MM.1S (cell line): ENCODE measurements around the gene PRR23E.

Experiments
- DNase-seq: peaks from one replicate; pipeline ENCODE4 v3.0.0-alpha.2; 2015
- H2AFZ ChIP-seq: fragments of 300-600 bp; sonication (generic); 2 replicates; pipeline ENCODE4 v1.6.0; 2016; ENCODE audit warnings: antibody characterized with exemption, low read length
- H3F3A ChIP-seq: fragments of 300-600 bp; sonication (generic); 2 replicates; pipeline ENCODE4 v1.6.1; 2016; ENCODE audit warnings: mild to moderate bottlenecking, antibody characterized with exemption, low read length, moderate library complexity, mixed read lengths; ENCODE audit not compliant: insufficient read depth
- H3K27ac ChIP-seq: fragments of 300-600 bp; sonication (generic); 2 replicates; pipeline ENCODE4 v1.5.1; 2016; ENCODE audit warnings: mild to moderate bottlenecking, low read length
- H3K27me3 ChIP-seq: fragments of 300-600 bp; sonication (generic); replicated peaks from 2 replicates; pipeline ENCODE4 v1.6.0; 2016; ENCODE audit warnings: low read length; ENCODE audit not compliant: insufficient read depth
- H3K36me3 ChIP-seq: fragments of 300-600 bp; sonication (generic); replicated peaks from 2 replicates; pipeline ENCODE4 v1.6.1; 2016; ENCODE audit warnings: mild to moderate bottlenecking, low read length, mixed read lengths; ENCODE audit not compliant: insufficient read depth
- H3K4me1 ChIP-seq: fragments of 300-600 bp; sonication (generic); 2 replicates; pipeline ENCODE4 v1.6.1; 2016; ENCODE audit warnings: low read length, mixed read lengths
- H3K4me2 ChIP-seq: fragments of 300-600 bp; sonication (generic); 2 replicates; pipeline ENCODE4 v1.6.0; 2016; ENCODE audit warnings: low read depth, low read length
- H3K4me3 ChIP-seq: fragments of 300-600 bp; sonication (generic); 2 replicates; pipeline ENCODE4 v1.5.1; 2016; ENCODE audit warnings: low read length, mixed read lengths
- H3K79me2 ChIP-seq: fragments of 300-600 bp; sonication (generic); 2 replicates; pipeline ENCODE4 v1.6.1; 2016; ENCODE audit warnings: mixed run types, low read length, mixed read lengths
- H3K9ac ChIP-seq: fragments of 300-600 bp; sonication (generic); 2 replicates; pipeline ENCODE4 v1.6.1; 2016; ENCODE audit warnings: low read length, mixed read lengths
- H3K9me2 ChIP-seq: fragments of 300-600 bp; sonication (generic); replicated peaks from 2 replicates; pipeline ENCODE4 v1.6.1; 2016; ENCODE audit warnings: mild to moderate bottlenecking, low read length, mixed read lengths; ENCODE audit not compliant: insufficient read depth
- H3K9me3 ChIP-seq: fragments of 300-600 bp; sonication (generic); replicated peaks from 2 replicates; pipeline ENCODE4 v1.6.1; 2016; ENCODE audit warnings: mild to moderate bottlenecking, low read length, mixed read lengths; ENCODE audit not compliant: insufficient read depth
- H4K20me1 ChIP-seq: fragments of 300-600 bp; sonication (generic); 2 replicates; pipeline ENCODE4 v1.6.1; 2016; ENCODE audit warnings: mild to moderate bottlenecking, low read length, moderate library complexity, mixed read lengths; ENCODE audit not compliant: insufficient read depth
- EZH2 ChIP-seq: fragments of 300-600 bp; sonication (generic); optimal IDR thresholded peaks from 2 replicates; pipeline ENCODE3; 2017; ENCODE audit warnings: low read depth, mild to moderate bottlenecking, antibody characterized with exemption, low read length, mixed read lengths
- EZH2phosphoT487 ChIP-seq: fragments of 300-600 bp; sonication (generic); IDR thresholded peaks from 2 replicates; pipeline ENCODE4 v1.6.1; 2018; ENCODE audit warnings: antibody characterized with exemption, low read length
- TF ChIP-seq, protein P1 (sequence below): fragments of 300-600 bp; sonication (generic); IDR thresholded peaks from 2 replicates; pipeline ENCODE4 v1.5.1; 2016; ENCODE audit warnings: antibody characterized with exemption, low read length, mixed read lengths

PRR23E gene

DNA sequence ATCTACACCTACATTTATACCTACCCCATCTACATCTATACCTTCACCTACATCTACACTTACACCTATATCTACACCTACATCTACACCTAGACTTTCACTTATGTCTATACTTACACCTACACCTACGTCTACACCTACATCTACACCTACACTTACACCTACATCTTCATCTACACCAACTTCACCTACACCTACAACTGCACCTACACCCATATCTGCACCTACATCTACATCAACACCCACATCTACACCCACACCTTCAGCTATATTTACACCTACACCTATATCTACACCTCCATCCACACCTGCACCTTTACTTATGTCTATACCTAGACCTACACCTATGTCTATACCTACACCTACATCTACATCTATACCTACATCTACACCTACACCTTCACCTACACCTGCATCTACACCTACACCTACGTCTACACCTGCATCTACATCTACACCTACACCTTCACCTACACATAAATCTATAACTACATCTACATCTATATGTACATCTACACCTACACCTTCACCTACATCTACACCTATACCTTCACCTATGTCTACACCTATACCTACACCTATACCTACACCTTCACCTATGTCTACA lies 30.9 kb upstream of the PRR23E start:
- H3K9me3 ChIP-seq = no peaks in the 10 kb centered on the region
- H2AFZ ChIP-seq = no peak overlapping the region
- no peaks in the 10 kb centered on the region for H3K9me2 ChIP-seq
- H3K36me3 ChIP-seq = no peaks in the 10 kb centered on the region
- H3K27ac ChIP-seq = no peak overlapping the region
- H3K4me2 ChIP-seq = no peak overlapping the region
- no peak for DNase-seq
- H3K27me3 ChIP-seq = peaks cover 4% of the 10 kb centered on the region; the same call in 1 of the 2 replicates
- H3K9ac ChIP-seq = no peak overlapping the region
- no peaks in the 10 kb centered on the region for H4K20me1 ChIP-seq
- no peaks in the 10 kb centered on the region for H3K4me1 ChIP-seq
- TF ChIP-seq, protein P1, sequence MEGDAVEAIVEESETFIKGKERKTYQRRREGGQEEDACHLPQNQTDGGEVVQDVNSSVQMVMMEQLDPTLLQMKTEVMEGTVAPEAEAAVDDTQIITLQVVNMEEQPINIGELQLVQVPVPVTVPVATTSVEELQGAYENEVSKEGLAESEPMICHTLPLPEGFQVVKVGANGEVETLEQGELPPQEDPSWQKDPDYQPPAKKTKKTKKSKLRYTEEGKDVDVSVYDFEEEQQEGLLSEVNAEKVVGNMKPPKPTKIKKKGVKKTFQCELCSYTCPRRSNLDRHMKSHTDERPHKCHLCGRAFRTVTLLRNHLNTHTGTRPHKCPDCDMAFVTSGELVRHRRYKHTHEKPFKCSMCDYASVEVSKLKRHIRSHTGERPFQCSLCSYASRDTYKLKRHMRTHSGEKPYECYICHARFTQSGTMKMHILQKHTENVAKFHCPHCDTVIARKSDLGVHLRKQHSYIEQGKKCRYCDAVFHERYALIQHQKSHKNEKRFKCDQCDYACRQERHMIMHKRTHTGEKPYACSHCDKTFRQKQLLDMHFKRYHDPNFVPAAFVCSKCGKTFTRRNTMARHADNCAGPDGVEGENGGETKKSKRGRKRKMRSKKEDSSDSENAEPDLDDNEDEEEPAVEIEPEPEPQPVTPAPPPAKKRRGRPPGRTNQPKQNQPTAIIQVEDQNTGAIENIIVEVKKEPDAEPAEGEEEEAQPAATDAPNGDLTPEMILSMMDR = no peak
- TF ChIP-seq EZH2 (no peak), EZH2phosphoT487 (no peak)
- H3K4me3 ChIP-seq = no peak overlapping the region
- H3K79me2 ChIP-seq = no peaks in the 10 kb centered on the region
- H3F3A ChIP-seq = no peaks in the 10 kb centered on the region

DNA sequence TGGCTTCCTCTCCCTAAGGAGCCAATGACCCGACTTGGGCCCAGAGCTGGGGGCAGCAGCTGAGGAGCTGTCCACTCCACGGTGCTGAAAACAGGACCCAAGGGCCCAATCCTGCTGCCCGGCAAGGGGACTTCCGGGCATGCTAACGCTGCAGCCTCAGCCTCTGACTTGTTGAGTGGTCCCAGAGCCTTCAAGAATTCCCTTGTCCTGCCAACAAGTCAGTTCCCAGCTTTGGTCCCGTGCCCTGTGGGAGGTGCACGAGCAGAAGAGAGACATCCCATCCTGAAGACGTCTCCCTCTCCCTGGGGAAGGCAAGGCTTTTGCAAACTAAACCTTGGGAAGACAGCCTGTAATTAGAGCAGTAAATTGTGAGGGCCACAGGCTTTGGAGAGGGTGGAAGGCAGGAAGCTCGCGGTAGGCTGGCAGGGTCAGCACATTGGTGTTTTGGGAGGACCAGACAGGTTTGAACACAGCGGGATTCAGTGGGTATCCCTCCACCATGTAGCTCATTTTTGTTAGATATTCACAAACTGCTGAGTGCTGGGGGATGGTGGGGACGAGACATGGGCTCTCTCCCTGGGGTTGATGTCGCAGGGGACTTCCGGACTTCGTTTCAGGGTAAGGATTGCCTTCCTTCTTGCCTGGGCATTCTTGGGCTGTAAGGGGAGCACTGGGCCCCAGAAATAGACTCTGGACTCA lies 29.8 kb upstream of the PRR23E start:
- Histone ChIP-seq H3K9me3 (no peaks in the 10 kb centered on the region), H4K20me1 (no peaks in the 10 kb centered on the region), H3K4me3 (no peak overlapping the region), H3K9ac (no peak overlapping the region), H3K36me3 (no peaks in the 10 kb centered on the region), H3K4me1 (no peaks in the 10 kb centered on the region), H3K27ac (no peak overlapping the region), H3K4me2 (no peak overlapping the region), H2AFZ (no peak overlapping the region), H3K27me3 (no peaks in the 10 kb centered on the region), H3K79me2 (no peaks in the 10 kb centered on the region), H3K9me2 (no peaks in the 10 kb centered on the region), H3F3A (no peaks in the 10 kb centered on the region)
- TF ChIP-seq EZH2 (no peak), EZH2phosphoT487 (no peak)
- TF ChIP-seq, protein P1 = no peak
- DNase-seq = peak; percentile 9

DNA sequence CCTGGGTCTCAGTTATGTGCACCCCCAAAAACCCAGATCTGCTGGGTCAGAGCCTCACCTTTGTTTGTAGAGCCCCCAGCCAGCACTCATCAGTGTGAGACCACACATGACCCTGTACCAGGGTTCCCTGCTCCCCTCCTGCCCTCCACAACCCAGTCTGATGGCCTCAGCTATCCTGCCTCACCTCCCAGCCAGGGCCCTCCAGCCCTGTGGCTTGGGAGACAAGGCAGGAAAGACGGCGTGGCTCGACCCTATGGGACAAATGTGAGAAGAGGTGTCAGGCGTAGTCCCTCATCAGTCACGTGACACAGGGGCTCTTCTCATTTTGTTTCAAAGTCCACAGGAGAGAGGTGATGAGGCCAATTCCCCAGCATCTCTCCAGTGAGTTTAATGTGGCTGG lies 28.3 kb upstream of the PRR23E start:
- Histone ChIP-seq H3K36me3 (no peaks in the 10 kb centered on the region), H3K27ac (no peak overlapping the region), H3K9me3 (no peaks in the 10 kb centered on the region), H3K9me2 (no peaks in the 10 kb centered on the region), H3K4me1 (no peaks in the 10 kb centered on the region), H3K27me3 (no peaks in the 10 kb centered on the region; the same call in 1 of the 2 replicates), H3K4me3 (no peak overlapping the region), H3K9ac (no peak overlapping the region), H2AFZ (no peak overlapping the region), H3K79me2 (no peaks in the 10 kb centered on the region), H3K4me2 (no peak overlapping the region), H3F3A (no peaks in the 10 kb centered on the region), H4K20me1 (no peaks in the 10 kb centered on the region)
- TF ChIP-seq EZH2 = no peak
- TF ChIP-seq, protein P1 = no peak
- TF ChIP-seq EZH2phosphoT487 = no peak
- no peak for DNase-seq
